ENCODE results near the gene TNMD. TPM values are rescaled to one million over a fixed set of nuclear protein-coding genes. Genes with fewer than 3 reads are reported as not detected.

TNMD gene
- total RNA-seq, 4 donors from 2014 or later: 0.49 to 1.4 TPM; not detected in 2

GRCh38 chrX:100611951-100612350, 27.2 kb downstream of the TNMD start:
- Histone ChIP-seq H3K27ac (no peak overlapping the region), H3K36me3 (no peaks in the 10 kb centered on the region), H3K4me3 (no peak overlapping the region), H3K9me3 (no peaks in the 10 kb centered on the region), H3K4me1 (no peaks in the 10 kb centered on the region), H3K27me3 (no peaks in the 10 kb centered on the region)
- intact Hi-C loops (cut with DNase I; ENCODE audit: low total_unique reads) (loop anchor here (5.0 kb wide), 1 partner anchor 100 kb away; no protein-coding TSS in a partner anchor), in situ Hi-C loops (cut with MboI; ENCODE audit: low sequenced_read_pairs in 4 of 4) (no loop called here)
- TF ChIP-seq CTCF (IDR thresholded peaks at IDR 0.05 in 4 of 5, conservative IDR thresholded peaks at IDR 0.05 in 1 of 5): no peak
- no peak for TF ChIP-seq POLR2A (IDR thresholded peaks at IDR 0.05)
- no peak for ATAC-seq
- no peak for DNase-seq

- in situ Hi-C loops (cut with MboI; ENCODE audit: low sequenced_read_pairs in 4 of 4): no loop called here
- DNase-seq: no peak
- H3K9me3 ChIP-seq: no peaks in the 10 kb centered on the region
- no peaks in the 10 kb centered on the region for H3K36me3 ChIP-seq
- no peak for ATAC-seq
- no peak overlapping the region for H3K27ac ChIP-seq
- no peaks in the 10 kb centered on the region for H3K27me3 ChIP-seq
- H3K4me1 ChIP-seq: no peaks in the 10 kb centered on the region
- intact Hi-C loops (cut with DNase I; ENCODE audit: low total_unique reads): no loop called here
- H3K4me3 ChIP-seq: no peak overlapping the region
- TF ChIP-seq POLR2A (IDR thresholded peaks at IDR 0.05) (no peak), CTCF (IDR thresholded peaks at IDR 0.05 in 4 of 5, conservative IDR thresholded peaks at IDR 0.05 in 1 of 5) (peak in 2 of 5 experiments; percentile 7 to 9)
Measured at GRCh38 chrX:100615005-100615404, 30.3 kb downstream of the TNMD start.

GRCh38 chrX:100623001-100623400, 38.3 kb downstream of the TNMD start:
- Histone ChIP-seq H3K4me3 (no peak overlapping the region), H3K4me1 (no peaks in the 10 kb centered on the region), H3K9me3 (no peaks in the 10 kb centered on the region), H3K27ac (no peak overlapping the region), H3K27me3 (no peaks in the 10 kb centered on the region), H3K36me3 (no peaks in the 10 kb centered on the region)
- no peak for DNase-seq
- ATAC-seq: no peak
- TF ChIP-seq POLR2A (IDR thresholded peaks at IDR 0.05) (no peak), CTCF (IDR thresholded peaks at IDR 0.05 in 4 of 5, conservative IDR thresholded peaks at IDR 0.05 in 1 of 5) (no peak)
- in situ Hi-C loops (cut with MboI; ENCODE audit: low sequenced_read_pairs in 4 of 4): no loop called here
- intact Hi-C loops (cut with DNase I; ENCODE audit: low total_unique reads): no loop called here

GRCh38 chrX:100625985-100626491, 41.3 kb downstream of the TNMD start:
- no peak for DNase-seq
- intact Hi-C loops (cut with DNase I; ENCODE audit: low total_unique reads): no loop called here
- in situ Hi-C loops (cut with MboI; ENCODE audit: low sequenced_read_pairs in 4 of 4): no loop called here

More at GRCh38 chrX:100625985-100626491, 41.3 kb downstream of the TNMD start:
- H3K36me3 ChIP-seq: no peaks in the 10 kb centered on the region
- TF ChIP-seq CTCF (IDR thresholded peaks at IDR 0.05 in 4 of 5, conservative IDR thresholded peaks at IDR 0.05 in 1 of 5) (no peak), POLR2A (IDR thresholded peaks at IDR 0.05) (no peak)
- H3K27ac ChIP-seq: no peak overlapping the region
- no peak for ATAC-seq
- H3K4me3 ChIP-seq: no peak overlapping the region
- no peaks in the 10 kb centered on the region for H3K27me3 ChIP-seq
- H3K4me1 ChIP-seq: no peaks in the 10 kb centered on the region
- H3K9me3 ChIP-seq: no peaks in the 10 kb centered on the region
